Cerebellar cortex (tissue), 1 donor: ENCODE results near the gene RASSF1.
A peak's percentile ranks its signal among the peaks of the same experiment; 100 is the strongest.
"Not testable (repeated sequence)": the region's sequence is repeated elsewhere in the genome, so short reads cannot be mapped to it uniquely, and the experiment has no call there.

Experiments
- DNase-seq: peaks from one replicate; pipeline ENCODE4 v3.0.0-alpha.2; 2015; ENCODE audit warnings: low spot score

The RASSF1 gene

GRCh38 chr3:50323614-50324199, 16.9 kb downstream of the RASSF1 start:
- DNase-seq, result no peak

- DNase-seq, result no peak
These were observed 17.5 kb downstream of the RASSF1 start for GRCh38 chr3:50323092-50323600.

GRCh38 chr3:50322386-50323091, 18.1 kb downstream of the RASSF1 start, which contains the start of gene HYAL2:
Gene HYAL2 (minus strand): TSS chr3:50322745. CDS start chr3:50320489, 2,256 bp downstream.
- no peak for DNase-seq

DNA sequence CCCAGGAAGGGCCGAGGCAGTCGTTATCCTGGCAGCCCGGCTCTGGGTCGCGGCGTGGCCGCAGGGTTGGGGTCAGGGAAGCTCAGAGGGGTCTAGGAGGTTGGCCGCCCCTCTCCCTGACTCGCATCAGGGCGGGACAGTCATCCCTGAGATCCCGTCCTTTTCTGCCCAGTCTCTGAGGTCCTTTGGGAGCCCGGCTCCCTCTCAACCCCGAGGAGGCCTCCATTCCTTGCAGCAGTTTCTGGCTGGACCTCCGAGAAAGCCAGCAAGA, 18.6 kb downstream of the RASSF1 start:
- no peak for DNase-seq

- DNase-seq, result peak; percentile 87
These were observed 19.1 kb downstream of the RASSF1 start for GRCh38 chr3:50321336-50322114.

- DNase-seq, result peak; percentile 70
These were observed 19.7 kb downstream of the RASSF1 start for GRCh38 chr3:50320853-50321335.

DNA sequence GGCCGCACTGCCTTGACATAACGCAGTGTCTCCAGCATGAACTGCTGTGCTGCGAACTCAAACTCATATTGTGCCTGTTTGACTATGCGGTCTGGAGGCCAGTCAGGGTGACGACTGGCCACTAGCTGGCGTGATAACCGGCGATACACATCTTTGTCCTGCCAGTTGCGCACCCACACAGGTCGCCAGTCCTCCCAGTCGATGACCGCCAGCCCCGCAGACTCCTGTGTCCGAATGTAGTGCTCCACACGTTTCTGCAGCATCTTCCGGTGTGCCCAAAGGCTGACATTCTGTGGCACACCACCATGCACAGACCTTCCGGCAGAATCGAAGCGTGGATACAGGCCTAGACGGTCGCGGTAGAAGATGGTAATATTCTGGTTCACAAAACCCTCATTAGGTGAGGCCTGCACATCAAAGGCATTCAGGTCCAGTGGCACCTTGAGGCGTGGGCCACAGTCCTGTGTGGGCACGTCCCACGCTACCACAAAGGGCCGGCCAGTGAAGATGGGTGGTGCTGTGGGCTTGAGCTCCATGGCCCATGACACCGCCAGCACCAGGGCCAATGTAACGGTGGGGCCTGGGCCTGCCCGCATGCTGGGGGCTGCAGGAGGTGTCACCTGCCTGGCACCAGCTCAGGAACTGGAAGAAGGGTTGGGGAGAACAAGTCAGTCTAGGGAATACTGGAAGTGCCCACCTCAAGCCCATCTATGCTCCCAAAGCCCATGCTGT, 20.6 kb downstream of the RASSF1 start:
- peak; percentile 34 for DNase-seq

DNA sequence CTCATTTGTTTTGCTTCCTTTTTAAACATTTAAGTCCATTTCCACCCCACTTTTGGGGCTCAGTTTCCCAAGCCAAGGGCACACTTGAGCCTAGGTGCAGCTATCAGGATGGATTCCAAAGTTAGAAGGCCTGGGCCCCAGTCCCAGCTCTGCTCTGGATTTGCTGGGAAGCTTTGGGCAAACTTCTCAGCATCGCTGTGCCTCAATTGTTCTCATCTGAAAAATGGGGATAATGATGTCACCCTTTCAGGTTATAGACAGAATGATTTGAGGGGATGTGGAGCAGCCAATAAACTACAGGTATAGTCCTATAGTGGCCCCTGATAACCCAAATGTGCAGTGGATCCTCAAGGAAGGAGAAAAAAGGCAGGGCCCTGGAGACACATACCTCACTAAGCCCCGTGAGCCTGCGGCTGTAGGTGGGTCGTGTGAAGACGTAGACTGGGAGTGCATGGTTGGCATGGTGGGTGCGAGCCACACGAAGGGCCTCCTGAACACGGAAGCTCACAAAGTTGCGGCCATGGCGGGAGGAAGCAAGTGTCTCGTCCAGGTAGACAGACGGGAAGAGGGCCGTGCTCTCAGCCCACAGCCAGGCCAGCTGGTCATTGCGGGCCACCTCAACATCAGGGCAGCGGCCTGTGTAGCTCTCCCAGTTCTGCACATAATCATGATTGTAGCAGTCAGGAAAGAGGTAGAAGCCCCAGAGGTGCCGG, 21.3 kb downstream of the RASSF1 start:
- DNase-seq, result no peak

GRCh38 chr3:50318615-50319014, 22.0 kb downstream of the RASSF1 start:
- no peak for DNase-seq

DNA sequence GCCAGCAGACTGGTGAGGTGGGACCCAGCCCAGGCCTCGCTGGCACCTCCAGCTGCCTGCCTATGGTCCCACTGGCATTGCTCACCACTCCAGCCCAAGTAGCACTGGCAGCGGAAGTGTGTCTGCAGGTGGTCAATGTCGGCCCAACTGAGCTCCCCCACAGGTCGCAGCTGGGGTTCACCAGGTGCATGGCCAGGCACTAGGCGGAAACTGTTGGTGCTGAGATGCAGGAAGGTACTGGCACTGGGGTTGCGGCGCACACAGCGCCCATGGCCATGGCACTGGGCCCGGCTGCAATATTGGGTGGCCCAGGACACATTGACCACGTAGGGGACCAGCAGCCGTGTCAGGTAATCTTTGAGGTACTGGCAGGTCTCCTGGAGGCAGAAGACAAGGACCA, 22.5 kb downstream of the RASSF1 start:
- DNase-seq, result no peak

- no peak for DNase-seq
These were observed 23.3 kb downstream of the RASSF1 start for GRCh38 chr3:50317300-50317699.

DNA sequence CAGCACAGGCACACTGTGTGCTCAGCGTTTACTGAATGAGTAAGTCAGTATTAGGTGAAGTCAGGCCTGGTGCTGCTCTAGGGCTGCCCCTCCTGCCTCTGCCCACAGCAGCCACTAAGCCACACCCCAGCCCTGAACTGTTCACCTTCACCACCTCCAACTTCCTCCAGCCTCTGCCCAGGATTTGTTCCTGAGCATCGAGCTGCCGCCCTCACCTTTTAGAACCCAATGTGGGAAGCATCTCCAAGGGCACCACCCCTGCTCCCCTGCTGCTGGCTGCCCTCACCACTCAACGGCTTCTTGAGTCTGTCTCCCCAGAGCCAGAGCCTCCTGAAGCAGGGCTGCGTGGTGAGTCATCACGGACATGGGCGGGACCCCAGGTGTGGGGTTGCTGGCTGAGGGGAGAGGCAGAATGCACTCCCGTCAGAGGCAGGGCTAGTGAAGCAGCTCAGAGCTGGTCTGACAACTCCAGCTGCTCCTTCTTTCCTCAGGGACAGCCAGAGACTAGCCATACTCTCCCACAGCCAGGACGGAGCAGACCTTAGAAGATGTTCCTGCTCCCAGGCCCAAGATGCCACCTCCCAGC, 23.9 kb downstream of the RASSF1 start:
- DNase-seq, result no peak

- no peak for DNase-seq
These were observed 25.8 kb downstream of the RASSF1 start for GRCh38 chr3:50314816-50315215.

DNA sequence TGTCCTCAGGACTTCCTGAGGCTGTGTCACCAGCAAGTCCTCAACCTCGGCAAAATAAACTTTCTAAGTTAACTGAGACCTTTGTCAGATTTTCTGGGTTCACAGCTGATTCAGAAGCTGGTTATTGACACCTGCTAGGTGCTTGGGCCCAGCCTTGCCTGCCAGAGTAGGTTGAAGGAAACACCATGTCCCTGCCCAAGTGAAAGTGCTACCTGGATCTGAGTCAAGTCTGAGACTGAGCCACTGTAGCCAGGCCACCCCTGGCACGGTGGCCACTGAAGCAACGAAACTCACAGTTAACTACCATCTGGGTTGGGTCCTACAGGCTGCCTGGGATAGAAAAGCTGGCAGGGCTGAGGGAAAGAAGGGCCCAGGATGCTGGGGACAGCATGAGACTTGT, 26.3 kb downstream of the RASSF1 start:
- DNase-seq, result no peak

DNA sequence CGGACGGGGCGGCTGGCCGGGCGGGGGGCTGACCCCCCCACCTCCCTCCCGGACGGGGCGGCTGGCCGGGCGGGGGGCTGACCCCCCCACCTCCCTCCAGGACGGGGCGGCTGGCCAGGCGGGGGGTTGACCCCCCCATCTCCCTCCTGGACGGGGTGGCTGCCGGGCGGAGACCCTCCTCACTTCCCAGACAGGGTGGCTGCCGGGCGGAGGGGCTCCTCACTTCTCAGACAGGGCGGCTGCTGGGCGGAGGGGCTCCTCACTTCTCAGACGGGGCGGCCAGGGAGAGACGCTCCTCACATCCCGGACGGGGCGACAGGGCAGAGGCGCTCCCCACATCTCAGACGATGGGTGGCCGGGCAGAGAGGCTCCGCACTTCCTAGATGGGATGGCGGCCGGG, 28.6 kb downstream of the RASSF1 start:
- not testable (repeated sequence) for DNase-seq

GRCh38 chr3:50304601-50305000, 36.0 kb downstream of the RASSF1 start:
- no peak for DNase-seq

DNA sequence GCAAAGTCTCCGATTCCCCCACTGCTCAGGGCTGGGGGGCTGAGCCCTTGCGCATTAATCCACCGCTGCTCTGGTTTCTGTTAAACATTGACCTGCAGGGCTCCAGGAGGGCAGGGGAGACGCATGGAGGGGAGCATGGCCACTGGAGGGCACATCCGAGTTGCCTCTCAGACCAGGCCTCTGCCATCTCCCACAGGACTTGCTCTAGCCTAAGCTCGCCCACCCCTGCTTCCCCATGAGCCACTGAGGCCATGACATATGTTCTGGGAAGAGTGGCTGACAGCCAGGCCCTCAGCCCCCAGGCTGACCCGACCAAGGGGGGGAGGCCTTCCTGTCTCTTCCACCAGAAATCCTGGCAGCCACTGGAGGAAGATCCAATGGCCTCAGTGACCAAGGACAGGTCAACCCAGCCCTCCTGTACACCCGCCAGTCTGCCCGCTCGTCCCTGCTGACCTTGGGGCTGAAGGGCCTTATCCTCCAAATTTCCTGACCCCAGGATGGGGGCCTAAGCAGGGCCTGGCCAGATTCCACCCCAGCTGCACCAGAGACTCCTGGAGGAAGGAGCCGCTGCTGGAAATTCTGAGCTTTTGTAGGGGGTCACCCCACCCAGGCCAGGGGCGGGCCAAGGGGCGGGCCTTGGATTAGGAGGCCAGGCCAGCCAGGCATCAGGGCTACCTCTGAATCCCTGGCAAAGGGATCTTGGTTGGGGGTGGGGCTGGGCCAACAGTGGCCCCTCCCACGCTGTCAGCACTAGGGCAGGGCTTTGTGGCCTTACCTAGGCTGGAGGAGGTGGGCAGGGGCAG, 37.4 kb downstream of the RASSF1 start, which contains the start of gene HYAL1:
Gene HYAL1, minus strand, starts transcription at position 562 of the 803 bp plus-strand sequence. CDS start 618 bp downstream, outside the sequence.
- peak; percentile 66 for DNase-seq

DNA sequence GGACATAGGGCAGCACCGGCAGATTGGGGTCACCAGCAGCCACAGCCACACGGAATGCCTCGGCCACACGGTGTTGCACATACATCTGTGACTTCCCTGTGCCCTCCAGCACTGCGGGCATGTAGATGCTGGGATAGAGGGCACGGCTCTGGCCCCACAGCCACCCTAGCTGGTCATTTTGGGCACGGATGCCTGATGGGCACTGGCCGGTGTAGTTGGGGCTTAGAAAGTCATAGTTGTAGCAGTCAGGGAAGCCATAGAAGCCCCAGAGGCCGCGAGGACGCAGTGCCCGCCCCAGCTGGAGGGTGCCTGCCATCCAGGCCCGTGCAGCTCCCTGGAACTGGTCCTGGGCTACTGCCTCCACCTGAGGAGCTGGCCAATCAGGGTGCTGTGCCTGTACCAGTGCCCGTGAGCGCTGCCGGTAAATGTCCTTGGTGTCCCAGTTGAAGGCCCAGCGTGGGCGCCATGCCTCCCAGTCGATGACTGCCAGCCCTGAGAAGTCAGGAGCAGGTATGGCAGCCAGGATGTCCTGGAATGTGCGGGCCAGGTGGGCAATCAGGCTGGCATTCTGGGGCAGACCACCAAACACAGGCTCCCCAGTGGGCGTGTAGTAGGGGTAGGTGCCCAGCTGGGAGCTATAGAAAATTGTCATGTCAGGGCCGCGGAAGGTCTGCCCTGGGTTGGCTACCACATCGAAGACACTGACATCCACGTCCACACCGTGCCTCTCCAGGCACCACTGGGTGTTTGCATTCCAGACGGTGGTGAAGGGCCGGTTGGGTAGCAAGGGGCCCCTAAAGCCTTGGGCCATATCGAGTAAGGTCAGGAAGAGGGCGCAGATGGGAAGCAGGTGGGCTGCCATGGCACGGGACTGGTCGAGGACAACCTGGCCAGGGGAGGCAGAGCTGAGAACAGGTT, 38.3 kb downstream of the RASSF1 start:
- DNase-seq, result no peak

DNA sequence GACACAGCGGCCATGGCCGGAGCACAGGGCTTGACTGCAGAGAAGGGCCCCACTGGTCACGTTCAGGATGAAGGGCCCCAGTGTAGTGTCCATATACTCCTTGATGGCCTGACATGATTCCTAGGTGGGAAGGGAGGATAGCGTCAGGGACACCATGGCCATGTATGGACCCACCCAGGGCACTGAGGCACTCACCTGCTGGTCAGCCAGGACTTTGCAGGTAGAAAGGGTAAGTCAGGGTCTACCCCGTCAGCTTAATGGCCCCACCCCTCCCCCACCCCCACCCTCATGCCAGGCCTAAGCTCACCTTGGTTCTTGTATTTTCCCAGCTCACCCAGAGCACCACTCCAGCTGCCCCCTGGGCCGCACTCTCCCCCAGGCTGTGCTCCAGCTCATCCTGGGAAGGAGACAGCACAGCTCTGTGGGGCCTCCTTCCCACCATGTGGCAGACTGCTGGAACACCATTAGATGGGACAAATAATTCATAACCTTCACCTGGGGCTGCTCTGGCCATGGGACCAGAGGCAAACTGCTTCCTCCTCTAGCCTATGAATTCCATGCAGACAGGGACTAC, 39.9 kb downstream of the RASSF1 start:
- DNase-seq, result no peak
